ENCODE data around the gene TALDO1. TPM values are rescaled to one million over a fixed set of nuclear protein-coding genes. Genes with fewer than 3 reads are reported as not detected.

Gene TALDO1
- total and polyA plus RNA-seq, 2 of the 8 experiments (the other 6 are each of a cell fraction or from before 2014, with no cell fraction given), result 265 to 308 TPM

DNA sequence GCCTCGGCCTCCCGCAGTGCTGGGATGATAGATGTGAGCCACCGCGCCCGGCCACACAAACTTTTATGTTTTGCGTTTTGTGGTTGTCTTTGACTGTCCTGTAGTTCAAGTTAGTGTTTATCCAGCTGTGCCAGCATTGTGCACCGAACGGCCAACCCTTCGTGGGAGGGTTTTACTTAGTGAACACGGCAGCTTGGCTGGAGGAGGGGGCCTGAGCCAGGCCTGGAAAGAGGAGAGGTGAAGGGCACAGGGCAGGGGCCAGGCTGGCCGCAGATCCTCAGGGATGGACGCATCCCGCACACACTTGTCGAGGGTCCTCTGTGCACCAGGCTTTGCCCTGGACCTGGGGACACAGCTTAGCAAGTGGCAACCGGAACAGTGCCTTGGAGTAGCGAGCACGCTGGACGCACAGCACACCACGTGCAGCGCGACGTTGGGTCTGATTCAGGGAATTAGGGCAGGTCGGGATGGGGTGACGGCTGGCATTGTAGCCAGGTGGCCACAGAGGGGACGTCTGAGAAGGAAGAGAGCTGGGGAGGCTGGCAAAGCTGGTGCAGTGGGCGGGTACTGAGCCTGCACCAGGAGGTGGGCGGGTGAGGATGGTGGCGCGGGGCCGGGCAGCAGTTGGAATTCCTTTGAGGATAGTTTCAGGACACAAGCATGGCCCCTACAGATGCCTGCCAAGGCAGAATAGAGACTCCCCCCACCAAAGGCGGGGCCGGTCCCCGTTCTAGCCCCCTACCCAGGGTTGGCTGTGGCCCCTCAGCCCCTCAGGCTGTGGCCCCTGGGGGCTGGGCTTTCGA lies 27.8 kb upstream of the TALDO1 start (continued):
- TF ChIP-seq ASH2L (IDR thresholded peaks at IDR 0.05; ENCODE audit: low read length) (no peak), CBX5 (IDR thresholded peaks at IDR 0.05; ENCODE audit: low read depth, low read length) (no peak), GABPA (IDR thresholded peaks at IDR 0.05; ENCODE audit: borderline replicate concordance, insufficient read depth, low read length) (no peak), E2F6 (IDR thresholded peaks at IDR 0.05) (no peak), SUZ12 (IDR thresholded peaks at IDR 0.05; ENCODE audit: low read length) (no peak)

Measured in H1 (cell line).